Muscle layer of colon (tissue), 2 donors: ENCODE measurements around the gene KCNN3.

Experiments
- H3K27ac ChIP-seq: one replicate; pipeline ENCODE4 v1.7.0; 2013; ENCODE audit warnings: low read depth, mild to moderate bottlenecking, low read length, moderate library complexity
- H3K27me3 ChIP-seq, 2 donors: one replicate each; pipeline ENCODE4 v1.7.0; 2013; ENCODE audit warnings: low read length in 2 of 2, mild to moderate bottlenecking in 2 of 2; ENCODE audit not compliant: insufficient read depth in 2 of 2, control insufficient read depth in 1 of 2
- H3K36me3 ChIP-seq: one replicate; pipeline ENCODE4 v1.7.0; 2013; ENCODE audit warnings: mild to moderate bottlenecking, low read length; ENCODE audit not compliant: insufficient read depth
- H3K4me1 ChIP-seq: one replicate; pipeline ENCODE4 v1.7.0; 2013; ENCODE audit warnings: mild to moderate bottlenecking, low read length; ENCODE audit not compliant: insufficient read depth
- H3K4me3 ChIP-seq, 2 donors: one replicate each; pipeline ENCODE4 v1.7.0; 2013; ENCODE audit warnings: low read length in 2 of 2, low read depth in 1 of 2, mild to moderate bottlenecking in 1 of 2, moderate library complexity in 1 of 2
- H3K9ac ChIP-seq: one replicate; pipeline ENCODE4 v1.7.0; 2013; ENCODE audit warnings: low read length
- H3K9me3 ChIP-seq: one replicate; pipeline ENCODE4 v1.7.0; 2013; ENCODE audit warnings: mild to moderate bottlenecking, low read length
- donor health status: abdominal sarcoma.
- donor health status: Adenocarcinoma of cecum.

Gene KCNN3

DNA sequence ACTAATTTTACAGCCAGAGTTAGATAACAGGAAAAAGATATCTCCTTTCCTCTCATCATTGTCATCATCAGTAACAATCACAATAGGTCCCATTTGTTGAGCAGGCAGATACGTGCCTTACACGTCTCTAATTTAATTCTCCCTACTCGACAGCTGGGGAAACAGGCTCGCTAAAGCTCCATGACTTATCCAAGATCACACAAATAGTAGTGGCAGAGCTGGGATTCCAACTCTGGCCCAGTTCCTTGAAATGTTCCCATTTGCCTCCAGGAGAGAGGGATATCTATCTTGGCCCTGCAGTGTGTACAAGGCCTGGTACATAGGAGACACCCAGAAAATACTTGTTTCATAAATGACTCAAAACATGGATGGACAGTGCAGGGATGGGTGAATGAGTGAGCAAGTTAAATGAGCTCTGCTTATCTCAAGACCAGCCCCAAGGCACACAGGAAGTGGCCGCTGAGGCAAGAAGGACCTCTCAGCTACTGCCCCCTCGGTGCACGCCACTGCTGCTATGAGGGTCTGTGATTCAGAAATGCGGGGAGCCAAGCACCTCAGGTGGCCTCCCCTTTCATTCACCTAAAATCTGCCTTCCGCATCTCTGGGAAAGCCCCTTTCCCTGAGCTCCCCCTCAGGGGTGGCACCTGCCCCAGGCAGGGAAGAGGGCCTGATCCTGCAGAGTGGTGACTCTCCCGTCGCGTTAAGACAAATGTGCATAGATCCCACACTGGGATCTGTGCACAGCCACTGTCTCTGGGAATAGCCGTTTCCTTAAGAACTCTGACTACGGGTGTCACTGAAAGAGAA is 3.6 kb downstream of the KCNN3 start:
- Histone ChIP-seq H3K27ac (peak overlapping the region; percentile 17), H3K9ac (no peak overlapping the region), H3K27me3 (peaks cover 8 to 15% of the 10 kb centered on the region in 2 donors), H3K4me1 (peaks cover 21% of the 10 kb centered on the region), H3K4me3 (peak overlapping the region in 1 of 2 donors; percentile 22), H3K9me3 (no peaks in the 10 kb centered on the region), H3K36me3 (no peaks in the 10 kb centered on the region)

DNA sequence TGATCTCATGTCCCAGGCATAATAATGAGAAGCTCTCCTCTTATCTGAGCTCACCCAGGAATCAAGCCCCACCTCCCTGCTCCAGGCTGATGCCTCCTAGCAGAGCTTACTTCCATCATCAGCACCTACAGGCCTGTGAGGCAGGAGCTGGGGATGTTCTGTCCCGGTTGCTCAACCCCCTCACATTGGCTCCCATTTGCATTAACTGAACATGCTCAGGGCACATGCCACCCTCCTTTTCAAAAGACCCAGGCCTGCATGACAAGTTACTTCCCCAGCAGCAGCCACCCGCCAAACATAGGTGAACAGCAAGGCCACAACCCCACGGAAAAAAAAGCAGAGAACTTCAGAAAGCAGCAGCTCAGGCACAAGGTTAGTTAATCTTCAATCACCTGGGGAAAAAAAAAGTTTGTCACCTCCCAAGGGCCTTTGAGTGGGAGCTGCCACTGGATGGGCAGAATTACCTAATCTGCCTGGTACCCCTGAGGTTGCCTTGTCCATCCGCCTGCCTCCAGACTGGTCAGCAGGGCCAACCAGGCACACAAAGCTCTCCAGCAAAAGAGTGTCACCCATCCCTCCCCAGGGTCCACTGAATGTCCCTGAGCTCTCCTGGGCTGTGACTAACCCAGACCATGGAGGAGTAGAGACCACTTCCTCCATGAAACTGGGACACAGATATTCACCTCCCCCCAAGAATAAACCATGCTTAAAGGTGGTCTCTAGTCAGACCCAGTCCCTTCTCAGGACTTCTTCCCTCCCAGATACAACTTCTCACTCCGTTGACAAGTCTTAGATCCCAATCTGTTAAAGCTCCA is 4.4 kb downstream of the KCNN3 start:
- peaks cover 19% of the 10 kb centered on the region for H3K4me1 ChIP-seq
- no peak overlapping the region for H3K27ac ChIP-seq
- no peak overlapping the region for H3K9ac ChIP-seq
- peak overlapping the region in 1 of 2 donors; percentile 41 for H3K4me3 ChIP-seq
- no peaks in the 10 kb centered on the region for H3K36me3 ChIP-seq
- H3K9me3 ChIP-seq: no peaks in the 10 kb centered on the region
- peaks cover 3 to 12% of the 10 kb centered on the region in 2 donors for H3K27me3 ChIP-seq

- H3K27ac ChIP-seq: no peak overlapping the region
- peaks cover 0 to 7% of the 10 kb centered on the region in 2 donors for H3K27me3 ChIP-seq
- H3K36me3 ChIP-seq: no peaks in the 10 kb centered on the region
- peak overlapping the region in 1 of 2 donors; percentile 41 for H3K4me3 ChIP-seq
- H3K9me3 ChIP-seq: no peaks in the 10 kb centered on the region
- peaks cover 10% of the 10 kb centered on the region for H3K4me1 ChIP-seq
- no peak overlapping the region for H3K9ac ChIP-seq
These were observed 5.7 kb downstream of the KCNN3 start for GRCh38 chr1:154864189-154864975.

DNA sequence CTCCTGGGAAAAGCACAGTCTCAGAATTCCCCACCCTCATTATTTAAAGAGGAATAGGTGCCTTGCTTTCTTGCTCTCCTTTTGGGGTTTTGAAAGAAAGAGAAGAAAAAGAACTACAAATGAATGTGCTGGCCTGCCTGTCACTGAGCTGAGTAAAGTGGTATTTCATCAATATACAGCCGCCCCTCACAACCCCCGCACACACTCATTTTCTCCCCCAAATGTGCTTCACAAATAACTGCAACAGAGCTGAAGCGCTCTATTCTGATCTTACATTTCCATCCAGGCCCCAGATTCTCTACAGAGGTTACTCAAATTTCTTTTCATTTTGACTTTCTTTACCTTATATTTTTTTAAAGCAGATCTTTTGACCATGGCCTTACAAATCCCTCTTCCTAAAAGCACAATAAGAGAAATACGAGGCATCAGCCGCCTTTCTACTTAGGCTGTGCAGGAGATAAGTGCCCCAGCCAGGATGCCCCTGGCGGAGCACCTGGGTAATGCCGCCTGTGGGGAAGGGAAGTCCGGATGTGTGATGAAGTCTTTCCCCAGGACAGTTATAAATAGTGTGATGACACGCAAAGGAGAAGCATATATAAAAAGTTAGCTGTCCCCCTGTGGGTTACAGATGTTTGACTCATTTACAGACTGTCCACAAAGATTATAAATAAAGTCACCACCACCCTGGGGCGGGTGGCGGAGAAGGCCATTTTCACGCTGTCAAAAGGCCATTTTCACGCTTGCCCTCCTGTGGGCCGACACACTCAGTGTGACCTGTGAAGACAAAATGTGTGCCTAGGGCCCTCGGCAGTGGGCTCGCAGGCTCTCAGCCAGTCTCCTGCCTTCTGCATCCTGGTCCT is 6.5 kb downstream of the KCNN3 start:
- no peaks in the 10 kb centered on the region for H3K9me3 ChIP-seq
- peak overlapping the region in 1 of 2 donors; percentile 41 for H3K4me3 ChIP-seq
- H3K36me3 ChIP-seq: no peaks in the 10 kb centered on the region
- H3K27ac ChIP-seq: no peak overlapping the region
- peaks cover 2% of the 10 kb centered on the region for H3K4me1 ChIP-seq
- no peak overlapping the region for H3K9ac ChIP-seq
- H3K27me3 ChIP-seq: peaks cover 0 to 5% of the 10 kb centered on the region in 2 donors

DNA sequence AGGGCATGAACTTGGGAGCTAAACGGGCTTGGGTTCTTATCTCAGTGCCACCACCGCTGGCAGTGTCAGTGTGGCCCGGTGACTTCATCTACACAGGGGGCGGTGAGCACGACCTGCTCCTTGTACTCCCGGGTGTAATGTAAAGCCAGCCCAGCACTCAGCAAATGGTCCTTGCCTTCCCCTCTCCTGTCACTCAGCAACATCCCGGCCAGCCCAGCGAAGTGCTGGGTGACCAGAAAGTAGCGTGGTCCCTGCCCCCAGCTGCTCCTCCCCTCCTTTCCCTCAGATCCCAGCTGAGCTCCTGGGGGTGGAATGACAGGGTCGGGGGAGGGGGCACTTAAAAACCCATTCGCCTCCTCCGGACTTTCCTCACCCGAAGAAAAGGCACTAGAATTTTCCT is 7.2 kb downstream of the KCNN3 start:
- no peak overlapping the region for H3K4me3 ChIP-seq
- H3K4me1 ChIP-seq: no peaks in the 10 kb centered on the region
- no peaks in the 10 kb centered on the region for H3K9me3 ChIP-seq
- no peaks in the 10 kb centered on the region for H3K36me3 ChIP-seq
- H3K27me3 ChIP-seq: peaks cover 0 to 2% of the 10 kb centered on the region in 2 donors
- no peak overlapping the region for H3K9ac ChIP-seq
- no peak overlapping the region for H3K27ac ChIP-seq

- H3K9me3 ChIP-seq: no peaks in the 10 kb centered on the region
- H3K4me3 ChIP-seq: no peak overlapping the region
- H3K9ac ChIP-seq: no peak overlapping the region
- H3K27me3 ChIP-seq: no peaks in the 10 kb centered on the region
- H3K36me3 ChIP-seq: no peaks in the 10 kb centered on the region
- H3K4me1 ChIP-seq: no peaks in the 10 kb centered on the region
- no peak overlapping the region for H3K27ac ChIP-seq
These were observed 8.4 kb downstream of the KCNN3 start for GRCh38 chr1:154861607-154862094.

DNA sequence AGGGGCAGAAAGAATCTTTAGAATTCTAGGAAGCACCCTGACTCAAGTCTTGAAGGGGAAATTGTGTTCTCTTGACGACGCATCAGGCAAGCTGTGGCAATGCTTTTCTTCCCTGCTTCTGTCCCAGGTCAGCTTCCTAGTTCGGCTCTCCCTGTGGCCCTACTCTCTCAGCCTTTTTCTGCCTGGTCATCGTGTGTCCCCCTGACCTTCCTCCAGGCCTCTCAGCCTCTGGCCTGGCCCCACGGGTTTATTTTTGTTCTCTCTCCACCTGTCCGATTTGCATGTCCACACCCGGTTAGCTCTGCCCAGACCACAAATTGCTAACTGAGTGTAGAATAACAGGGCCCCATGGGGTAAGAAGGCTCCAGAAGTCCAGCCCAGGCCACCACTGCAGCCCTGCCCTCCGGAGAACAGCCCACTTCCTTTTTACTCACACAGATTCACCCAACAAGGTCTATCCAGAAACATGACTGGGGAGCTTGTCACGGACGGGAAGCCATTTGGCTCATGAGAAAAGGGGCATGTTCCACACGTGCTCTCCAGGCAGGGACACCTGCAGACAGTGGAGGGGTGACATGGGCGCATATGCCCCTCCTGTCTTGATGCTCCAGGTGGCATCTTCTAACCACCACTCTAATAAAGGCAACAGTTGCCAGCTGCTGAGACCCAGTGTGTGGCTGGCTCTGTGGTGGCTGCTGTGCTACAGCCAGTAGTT is 9.8 kb downstream of the KCNN3 start:
- H3K27me3 ChIP-seq: no peaks in the 10 kb centered on the region
- H3K9ac ChIP-seq: no peak overlapping the region
- no peaks in the 10 kb centered on the region for H3K9me3 ChIP-seq
- no peaks in the 10 kb centered on the region for H3K4me1 ChIP-seq
- no peaks in the 10 kb centered on the region for H3K36me3 ChIP-seq
- H3K27ac ChIP-seq: no peak overlapping the region
- H3K4me3 ChIP-seq: no peak overlapping the region

GRCh38 chr1:154859786-154860155 is 10.3 kb downstream of the KCNN3 start:
- H3K9me3 ChIP-seq: no peaks in the 10 kb centered on the region
- H3K9ac ChIP-seq: no peak overlapping the region
- no peaks in the 10 kb centered on the region for H3K4me1 ChIP-seq
- no peak overlapping the region for H3K27ac ChIP-seq
- H3K27me3 ChIP-seq: no peaks in the 10 kb centered on the region
- H3K4me3 ChIP-seq: no peak overlapping the region
- H3K36me3 ChIP-seq: no peaks in the 10 kb centered on the region

DNA sequence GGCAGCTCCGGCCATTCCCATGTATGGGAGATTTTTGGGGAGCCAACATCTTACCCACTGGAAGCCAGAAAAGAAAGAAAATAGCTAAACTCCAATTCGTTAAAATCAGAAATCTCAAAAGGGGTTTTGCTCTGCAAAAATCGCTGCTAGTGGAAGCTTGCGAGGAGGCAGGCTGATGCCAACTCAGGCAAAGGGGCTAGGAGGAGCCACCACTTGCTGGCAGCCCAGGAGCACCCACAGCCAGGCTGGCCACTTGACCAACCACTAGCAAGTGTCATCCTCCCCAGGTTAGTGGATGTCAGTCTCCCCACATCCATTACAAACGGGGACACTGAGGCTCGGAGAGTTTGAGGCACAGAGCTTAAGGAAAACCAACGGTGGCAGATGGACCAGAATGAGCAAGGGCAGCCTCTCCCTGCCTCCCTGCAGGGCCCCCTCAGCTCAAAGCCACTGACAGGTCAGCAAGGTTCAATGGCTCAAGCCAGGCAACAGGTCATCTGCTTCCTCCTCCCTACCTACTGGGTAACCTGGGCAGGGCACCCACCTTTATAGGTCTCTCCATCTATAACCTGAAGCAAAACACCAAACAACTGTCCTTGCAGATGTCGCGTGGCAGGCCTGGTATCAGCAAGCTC is 10.8 kb downstream of the KCNN3 start:
- no peaks in the 10 kb centered on the region for H3K27me3 ChIP-seq
- H3K9me3 ChIP-seq: no peaks in the 10 kb centered on the region
- no peak overlapping the region for H3K9ac ChIP-seq
- no peaks in the 10 kb centered on the region for H3K36me3 ChIP-seq
- no peak overlapping the region for H3K4me3 ChIP-seq
- H3K27ac ChIP-seq: no peak overlapping the region
- H3K4me1 ChIP-seq: no peaks in the 10 kb centered on the region
